Lung (tissue), 12 donors: ENCODE data around the gene ZNF770. TPM values are rescaled to one million over a fixed set of nuclear protein-coding genes. Genes with fewer than 3 reads are reported as not detected.

ENCODE experiments used
- ATAC-seq: fragments of 200-7000 bp; cut with Tn5 transposase; one replicate; pipeline ENCODE4 v1.9.1; 2020; ENCODE audit warnings: moderate number of reproducible peaks; ENCODE audit not compliant: insufficient read depth, low FRiP score
- DNase-seq, 3 donors: peaks; one replicate each; pipeline ENCODE4 v3.0.0-alpha.2; 2013 to 2017
- H3K27ac ChIP-seq, 2 donors: one replicate each; pipeline ENCODE4 v1.5.1; 2013; ENCODE audit warnings: mild to moderate bottlenecking in 2 of 2, moderate library complexity in 2 of 2, control low read depth in 1 of 2, inconsistent platforms in 1 of 2, low read depth in 1 of 2, low read length in 1 of 2
- H3K27me3 ChIP-seq, 3 donors: one replicate each; pipeline ENCODE4 v1.5.1; 2013; ENCODE audit warnings: low read length in 2 of 3; ENCODE audit not compliant: control insufficient read depth in 3 of 3, insufficient read depth in 3 of 3
- H3K36me3 ChIP-seq, 4 donors: one replicate each; pipeline ENCODE4 v1.5.1; 2013; ENCODE audit warnings: low read length in 4 of 4, mild to moderate bottlenecking in 1 of 4, moderate library complexity in 1 of 4; ENCODE audit not compliant: control insufficient read depth in 4 of 4, insufficient read depth in 4 of 4
- H3K4me1 ChIP-seq, 5 donors: one replicate each; pipeline ENCODE4 v1.5.1; 2013; ENCODE audit warnings: low read length in 5 of 5, mild to moderate bottlenecking in 2 of 5, moderate library complexity in 1 of 5; ENCODE audit not compliant: control insufficient read depth in 5 of 5, insufficient read depth in 5 of 5
- H3K4me3 ChIP-seq: one replicate; pipeline ENCODE4 v1.5.1; 2013; ENCODE audit warnings: mild to moderate bottlenecking, control low read depth, moderate library complexity
- H3K9ac ChIP-seq, 2 donors: one replicate each; pipeline ENCODE4 v1.5.1; 2013; ENCODE audit warnings: low read length in 2 of 2, control low read depth in 1 of 2; ENCODE audit not compliant: insufficient read depth in 1 of 2
- H3K9me3 ChIP-seq, 4 donors: one replicate each; pipeline ENCODE4 v1.5.1; 2013; ENCODE audit warnings: low read length in 3 of 4, mild to moderate bottlenecking in 1 of 4, moderate library complexity in 1 of 4; ENCODE audit not compliant: control insufficient read depth in 4 of 4, insufficient read depth in 3 of 4
- CTCF ChIP-seq: IDR thresholded peaks from 2 replicates; pipeline ENCODE4 v1.5.1; 2012; ENCODE audit warnings: mild to moderate bottlenecking; ENCODE audit errors: control extremely low read depth, extremely low read depth
- WGBS, 2 donors: extraction: QIAGEN DNeasy Blood & Tissue Kit; methylation state at CpG; one replicate each; pipeline ENCODE4 v1.1.7; 2013; 5-methylcytosine and 5-hydroxymethylcytosine counted together
- polyA plus RNA-seq, 2 donors: library from polyadenylated mRNA; stranded (reverse); fragments of 200-250 nt; gene quantifications; one replicate each; pipeline ENCODE4 v1.2.1, GENCODE V29; 2013
- total RNA-seq, 2 donors: library from RNA; depleted of rRNA in 1 of 2; stranded (reverse); fragments of >200 nt in 1 of 2; gene quantifications; one replicate each; pipeline ENCODE4 v1.2.1, GENCODE V29; 2014 to 2021
- donor health status: control.
- donor health status: control.
- donor health status: Bipolar disorder and iron deficiency.
- donor health status: healthy.
- donor health status: DM: yes; HTN: yes; CAD: no.

The ZNF770 gene
- total and polyA plus RNA-seq, 4 donors: 8.2 to 38.3 (median 19.0) TPM

- 26 to 42% methylated on average over 9 of the region's 9 CpGs for WGBS, 2 donors
- H3K36me3 ChIP-seq: peaks cover 0 to 13% (median 3%) of the 10 kb centered on the region in 4 donors
- ATAC-seq: no peak
- H3K4me3 ChIP-seq: peak overlapping the region; percentile 19
- DNase-seq: peak in 1 of 3 donors; percentile 9
- no peaks in the 10 kb centered on the region for H3K9me3 ChIP-seq
- no peaks in the 10 kb centered on the region for H3K27me3 ChIP-seq
- peak overlapping the region; percentile 41 to 52 for H3K27ac ChIP-seq
- peaks cover 0 to 19% (median 4%) of the 10 kb centered on the region in 5 donors for H3K4me1 ChIP-seq
- no peak for TF ChIP-seq CTCF
- H3K9ac ChIP-seq: peak overlapping the region; percentile 39 to 96
These were observed 1.2 kb downstream of the ZNF770 start for GRCh38 chr15:34986771-34987480.

- DNase-seq (no peak), ATAC-seq (no peak)
- Histone ChIP-seq H3K27ac (no peak overlapping the region), H3K4me3 (peak overlapping the region; percentile 9), H3K36me3 (peaks cover under 1 to 17% (median 3%) of the 10 kb centered on the region in 4 donors), H3K27me3 (no peaks in the 10 kb centered on the region), H3K9ac (peak overlapping the region in 1 of 2 donors; percentile 96), H3K4me1 (peaks cover 0 to 19% (median 4%) of the 10 kb centered on the region in 5 donors), H3K9me3 (no peaks in the 10 kb centered on the region)
- no peak for TF ChIP-seq CTCF
- 95 to 97% methylated on average over 1 of the region's 1 CpG for WGBS, 2 donors
These were observed 1.8 kb downstream of the ZNF770 start for GRCh38 chr15:34986326-34986725.

DNA sequence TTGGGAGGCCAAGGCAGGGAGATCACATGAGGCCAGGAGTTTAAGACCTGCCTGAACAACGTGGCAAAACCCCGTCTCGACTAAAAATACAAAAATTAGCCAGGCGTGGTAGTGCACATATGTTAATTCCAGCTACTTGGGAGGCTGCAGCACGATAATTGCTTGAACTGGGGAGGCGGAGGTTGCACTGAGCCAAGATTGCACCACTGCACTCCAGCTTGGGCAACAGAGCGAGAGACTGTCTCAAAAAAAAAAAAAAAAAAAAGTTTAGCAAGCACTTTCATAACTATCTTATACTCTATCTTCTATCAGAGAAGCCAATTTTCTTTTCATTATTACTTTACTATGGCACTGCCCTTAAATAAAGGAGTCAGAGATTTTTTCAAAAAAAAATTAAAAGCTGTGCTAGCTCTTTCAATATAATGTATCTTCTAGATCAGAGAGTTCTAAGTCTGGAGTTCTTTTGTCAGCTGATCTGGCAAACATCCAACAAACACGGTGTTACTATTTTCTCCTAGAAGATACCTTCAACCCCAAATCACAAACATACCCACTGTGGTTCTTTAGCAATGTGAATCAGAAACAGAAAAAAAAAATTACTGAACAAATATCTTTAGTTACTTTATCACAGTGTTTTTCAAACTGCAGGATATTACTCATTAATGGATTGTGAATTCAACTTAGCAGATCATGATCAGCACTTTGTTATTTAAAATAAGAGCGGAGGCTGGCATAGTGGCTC is 3.0 kb downstream of the ZNF770 start:
- Histone ChIP-seq H3K27ac (peak overlapping the region; percentile 22 to 26), H3K9me3 (no peaks in the 10 kb centered on the region), H3K4me1 (peaks cover 0 to 19% (median 4%) of the 10 kb centered on the region in 5 donors), H3K9ac (no peak overlapping the region), H3K27me3 (no peaks in the 10 kb centered on the region), H3K4me3 (no peak overlapping the region), H3K36me3 (peaks cover 2 to 17% (median 3%) of the 10 kb centered on the region in 4 donors)
- no peak for TF ChIP-seq CTCF
- DNase-seq (no peak), ATAC-seq (no peak)
- 44 to 59% methylated on average over 9 of the region's 9 CpGs for WGBS, 2 donors
